HEK293 (cell line): Measurements from ENCODE around the gene MUC4.
"Not testable (repeated sequence)": the region's sequence is repeated elsewhere in the genome, so short reads cannot be mapped to it uniquely, and the experiment has no call there.

Experiments
- CTCF ChIP-seq: fragments of 450-650 bp; formaldehyde crosslinking; IDR thresholded peaks from 2 replicates; pipeline ENCODE4 v1.5.1; 2016; ENCODE audit warnings: missing biosample characterization, missing genetic modification characterization
- TCF7L2 ChIP-seq: IDR thresholded peaks from 2 replicates; pipeline ENCODE4 v1.6.1; 2011; ENCODE audit warnings: low read depth, mild to moderate bottlenecking, inconsistent platforms, low read length, moderate library complexity, borderline replicate concordance
- ZNF416 ChIP-seq: fragments of 450-650 bp; formaldehyde crosslinking; IDR thresholded peaks from 2 replicates; pipeline ENCODE4 v1.5.1; 2016; ENCODE audit warnings: missing biosample characterization, missing genetic modification characterization
- ZNF624 ChIP-seq: fragments of 450-650 bp; formaldehyde crosslinking; IDR thresholded peaks from 2 replicates; pipeline ENCODE4 v1.5.1; 2017; ENCODE audit warnings: missing biosample characterization, missing genetic modification characterization

DNA sequence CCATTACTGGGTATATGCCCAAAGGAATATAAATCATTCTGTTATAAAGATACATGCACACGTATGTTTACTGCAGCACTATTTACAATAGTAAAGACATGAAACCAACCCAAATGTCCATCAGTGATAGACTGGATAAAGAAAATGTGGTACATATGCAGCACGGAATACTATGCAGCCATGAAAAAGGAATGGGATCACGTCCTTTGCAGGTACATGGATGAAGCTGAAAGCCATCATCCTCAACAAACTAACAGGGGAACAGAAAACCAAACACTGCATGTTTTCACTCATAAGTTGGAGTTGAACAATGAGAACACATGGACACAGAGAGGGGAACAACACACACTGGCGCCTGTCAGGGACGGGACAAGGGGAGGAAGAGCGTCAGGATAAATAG, 19.1 kb downstream of the MUC4 start:
- TF ChIP-seq TCF7L2; ZNF624 (tag by site-specific recombination); CTCF (tag by site-specific recombination); ZNF416 (tag by site-specific recombination): not testable (repeated sequence)
